Thyroid gland (tissue), 4 donors: ENCODE measurements around the gene RNF144A.

Experiments used
- POLR2A ChIP-seq, 2 donors: fragments of 450-650 bp; IDR thresholded peaks; one replicate each; pipeline ENCODE4 v1.6.1; 2017; ENCODE audit warnings: antibody characterized with exemption in 2 of 2, mild to moderate bottlenecking in 2 of 2, moderate library complexity in 1 of 2
- TF ChIP-seq, protein P1 (sequence below), 6 experiments: fragments of 200-600 bp in 3 of 6; fragments of 450-650 bp in 3 of 6; sonication (generic) in 3 of 6; IDR thresholded peaks; one replicate each; pipeline ENCODE4 v1.5.1; 2016 to 2019; ENCODE audit warnings: antibody characterized with exemption in 6 of 6, mild to moderate bottlenecking in 2 of 6, inconsistent platforms in 1 of 6, moderate library complexity in 1 of 6

DNA sequence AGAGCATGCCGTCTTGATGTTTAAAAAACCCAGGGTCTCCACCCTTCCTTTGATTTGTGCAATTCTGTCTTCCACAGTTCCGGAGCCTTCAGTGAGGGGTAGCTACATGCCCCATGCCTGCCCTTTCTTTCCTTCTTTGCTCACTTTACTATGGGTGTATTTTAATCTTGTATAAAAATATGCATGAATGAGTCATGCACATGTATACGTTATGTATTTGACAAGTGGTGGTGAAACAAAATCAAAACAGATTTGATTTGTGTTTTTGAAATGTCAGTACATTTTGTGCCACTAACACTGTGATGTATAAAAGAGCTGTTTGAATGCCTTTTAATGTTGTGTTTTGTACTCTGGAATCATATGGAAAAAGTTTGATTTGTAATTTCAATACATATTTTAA lies 126.5 kb downstream of the RNF144A start:
- TF ChIP-seq, protein P1, sequence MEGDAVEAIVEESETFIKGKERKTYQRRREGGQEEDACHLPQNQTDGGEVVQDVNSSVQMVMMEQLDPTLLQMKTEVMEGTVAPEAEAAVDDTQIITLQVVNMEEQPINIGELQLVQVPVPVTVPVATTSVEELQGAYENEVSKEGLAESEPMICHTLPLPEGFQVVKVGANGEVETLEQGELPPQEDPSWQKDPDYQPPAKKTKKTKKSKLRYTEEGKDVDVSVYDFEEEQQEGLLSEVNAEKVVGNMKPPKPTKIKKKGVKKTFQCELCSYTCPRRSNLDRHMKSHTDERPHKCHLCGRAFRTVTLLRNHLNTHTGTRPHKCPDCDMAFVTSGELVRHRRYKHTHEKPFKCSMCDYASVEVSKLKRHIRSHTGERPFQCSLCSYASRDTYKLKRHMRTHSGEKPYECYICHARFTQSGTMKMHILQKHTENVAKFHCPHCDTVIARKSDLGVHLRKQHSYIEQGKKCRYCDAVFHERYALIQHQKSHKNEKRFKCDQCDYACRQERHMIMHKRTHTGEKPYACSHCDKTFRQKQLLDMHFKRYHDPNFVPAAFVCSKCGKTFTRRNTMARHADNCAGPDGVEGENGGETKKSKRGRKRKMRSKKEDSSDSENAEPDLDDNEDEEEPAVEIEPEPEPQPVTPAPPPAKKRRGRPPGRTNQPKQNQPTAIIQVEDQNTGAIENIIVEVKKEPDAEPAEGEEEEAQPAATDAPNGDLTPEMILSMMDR (IDR thresholded peaks at IDR 0.05), result no peak
- no peak for TF ChIP-seq POLR2A (IDR thresholded peaks at IDR 0.05)
